ENCODE data around the gene ELMOD1.

The ELMOD1 gene

DNA sequence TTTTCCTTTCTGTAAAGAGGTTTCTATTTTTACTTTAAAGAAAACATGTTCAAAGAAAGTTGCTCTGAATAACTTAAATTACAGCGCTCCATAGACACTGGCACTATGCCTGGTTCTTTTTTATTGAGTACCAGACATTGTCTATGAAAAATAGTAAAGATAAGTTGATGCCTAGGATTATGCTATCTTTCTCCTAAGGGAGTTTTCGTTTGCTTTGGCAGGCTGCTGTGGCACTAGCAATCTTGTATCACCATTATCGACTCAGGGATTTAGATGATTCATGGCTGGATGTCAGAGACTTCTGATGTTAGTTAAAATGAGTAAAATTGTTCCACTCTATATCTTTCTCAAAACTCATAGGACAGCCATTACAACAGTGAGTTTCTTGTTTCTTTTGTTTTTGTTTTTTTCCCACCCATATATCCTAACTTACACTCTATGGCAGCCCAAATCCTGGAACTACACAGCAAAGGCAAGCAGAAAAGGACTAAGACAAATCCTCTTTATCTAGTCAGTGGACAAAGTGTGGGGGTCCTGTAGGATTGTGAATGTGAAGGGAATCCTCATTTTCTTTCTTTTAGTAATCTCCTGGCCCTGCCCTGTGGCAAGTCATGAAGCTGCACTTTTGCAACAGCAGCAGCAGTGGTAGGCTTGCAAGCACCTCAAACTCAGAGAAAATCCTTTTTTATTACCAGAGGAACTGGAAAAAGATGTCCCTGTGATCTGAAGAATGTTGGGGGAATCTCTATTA, 100.2 kb downstream of the ELMOD1 start:
- no peak for DNase-seq

DNA sequence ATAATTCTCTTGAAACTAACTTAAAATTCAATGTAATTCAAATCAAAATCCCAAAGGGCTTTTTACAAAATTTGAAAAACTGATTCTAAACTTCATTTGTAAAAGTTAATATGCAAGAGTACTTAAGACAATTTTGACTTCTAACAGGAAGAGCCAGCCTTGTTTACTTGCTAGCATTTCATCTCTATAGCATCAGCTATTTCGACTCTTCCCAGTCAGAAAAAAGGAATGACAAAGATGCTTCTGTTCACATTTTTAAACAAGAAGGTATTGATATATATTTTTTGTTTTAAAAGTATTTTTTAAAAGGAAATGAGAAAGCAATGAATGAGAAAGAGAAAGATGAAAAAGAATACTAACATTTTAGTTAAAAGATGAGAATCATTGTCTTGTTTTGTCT, 104.5 kb downstream of the ELMOD1 start:
- no peak for DNase-seq

DNA sequence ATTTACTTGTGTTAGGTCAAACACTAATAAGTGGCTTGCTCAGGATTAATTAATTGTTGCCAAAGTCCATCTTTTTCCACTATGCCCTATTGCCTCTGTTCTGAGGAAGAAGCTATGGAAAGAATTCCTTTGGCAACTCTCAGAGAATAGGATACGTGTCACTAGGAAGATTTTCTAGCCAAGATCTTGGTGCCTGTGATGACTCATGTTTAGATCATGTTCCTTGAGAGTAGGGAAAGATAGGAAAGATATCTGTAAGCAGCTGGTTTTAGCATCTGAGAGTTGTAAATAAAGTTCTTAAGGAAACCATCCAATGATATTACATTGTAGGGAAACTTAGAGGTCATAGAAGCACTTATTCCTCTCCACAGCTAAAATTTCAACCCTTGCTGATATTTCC, 105.2 kb downstream of the ELMOD1 start:
- no peak for DNase-seq

DNA sequence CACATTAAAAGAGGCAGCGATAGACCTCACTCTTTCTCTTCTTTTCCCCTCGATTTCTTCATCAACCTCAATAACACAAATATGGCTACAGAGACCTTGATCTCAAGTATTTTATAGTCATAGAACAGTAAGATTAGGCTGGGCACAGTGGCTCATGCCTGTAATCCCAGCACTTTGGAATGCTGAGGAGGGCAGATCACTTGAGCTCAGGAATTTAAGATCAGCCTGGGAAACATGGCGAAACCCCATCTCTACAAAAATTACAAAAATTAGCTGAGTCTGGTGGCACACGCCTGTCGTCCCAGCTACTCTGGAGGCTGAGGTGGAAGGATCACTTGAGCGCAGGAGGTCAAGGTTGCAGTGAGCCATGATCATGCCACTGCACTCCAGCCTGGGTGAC, 106.3 kb downstream of the ELMOD1 start:
- no peak for DNase-seq

DNA sequence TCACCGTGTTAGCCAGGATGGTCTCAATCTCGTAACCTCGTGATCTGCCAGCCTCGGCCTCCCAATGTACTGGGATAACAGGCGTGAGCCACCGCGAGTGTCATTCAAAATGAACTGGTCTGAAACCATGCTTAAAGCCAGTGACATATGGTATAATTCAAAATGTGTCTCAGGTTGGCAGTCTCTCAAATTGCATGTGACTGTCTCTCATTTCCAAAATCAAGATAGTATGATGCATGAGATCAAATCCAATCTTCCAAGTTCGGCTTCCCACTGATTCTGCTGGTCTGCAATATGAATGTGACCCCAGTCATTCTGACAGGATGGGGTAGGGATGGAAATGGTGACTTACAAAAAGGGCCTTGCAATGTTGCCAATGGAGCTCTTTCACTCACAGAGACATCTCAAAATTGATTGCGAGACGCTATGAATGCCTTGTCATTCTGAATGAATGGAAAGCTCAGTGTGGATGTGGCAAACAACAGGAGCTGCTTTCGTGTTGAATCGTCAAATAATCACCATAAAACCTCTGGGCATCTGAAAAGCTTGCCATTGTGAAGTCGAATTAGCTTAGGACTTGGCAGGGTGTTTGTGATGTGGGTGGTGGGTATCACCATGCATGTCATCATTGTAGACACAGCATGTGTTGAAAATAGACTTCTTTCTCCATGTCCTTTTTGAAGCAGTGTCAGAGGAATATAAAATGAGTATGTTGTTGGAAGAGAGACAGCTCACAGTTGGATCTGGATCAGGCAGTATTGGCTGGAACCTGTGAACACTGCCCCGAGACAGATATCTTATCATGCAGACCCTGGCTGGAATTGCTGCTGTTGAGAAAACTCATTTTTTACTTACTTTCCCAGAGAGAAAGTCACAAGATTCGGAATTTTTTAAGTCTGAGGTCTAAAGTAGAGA, 108.7 kb downstream of the ELMOD1 start:
- no peak for DNase-seq

DNA sequence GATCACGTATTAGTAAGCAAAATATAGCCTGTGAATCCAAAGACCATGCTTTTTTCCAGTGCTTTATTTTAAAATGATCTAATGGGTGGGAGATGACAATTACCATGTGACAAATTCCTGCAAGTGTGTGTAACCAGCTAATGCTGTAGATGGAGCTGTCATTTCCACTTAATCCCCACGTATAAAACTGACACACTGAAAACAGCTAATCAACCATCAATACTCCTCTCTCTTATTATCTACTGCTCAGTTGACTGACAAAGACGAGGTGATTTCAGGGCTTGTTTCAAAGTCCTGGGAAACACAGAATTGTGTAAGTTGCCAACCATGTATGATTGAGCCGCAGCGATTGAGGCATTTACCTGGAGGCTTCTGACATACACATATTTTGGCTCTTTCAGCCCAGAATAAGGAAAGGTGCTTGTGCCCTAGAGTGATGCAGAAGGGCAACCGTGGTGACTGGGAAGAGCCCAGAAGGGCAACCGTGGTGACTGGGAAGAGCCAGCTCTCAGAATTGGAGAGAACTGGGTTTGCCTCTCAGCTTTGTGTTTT, 111.2 kb downstream of the ELMOD1 start:
- no peak for DNase-seq

DNA sequence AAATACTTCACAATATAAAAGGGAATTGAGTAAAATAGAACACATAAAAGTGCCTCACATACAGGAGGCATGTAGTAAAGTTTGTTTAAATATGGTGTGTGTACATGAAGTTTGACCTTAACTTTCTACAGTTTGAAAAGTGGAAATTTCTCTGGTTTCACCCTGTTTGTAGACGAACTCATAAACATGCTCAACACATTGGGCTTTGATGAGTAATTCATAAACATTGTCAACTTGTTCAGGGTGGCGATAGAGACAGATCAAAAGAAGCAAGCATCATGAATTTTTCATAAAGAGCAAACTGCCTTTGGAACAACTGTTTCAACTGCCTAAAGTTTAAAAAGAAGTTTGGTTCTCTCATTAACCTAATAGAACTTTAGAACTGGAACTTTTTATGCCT, 111.8 kb downstream of the ELMOD1 start:
- no peak for DNase-seq

DNA sequence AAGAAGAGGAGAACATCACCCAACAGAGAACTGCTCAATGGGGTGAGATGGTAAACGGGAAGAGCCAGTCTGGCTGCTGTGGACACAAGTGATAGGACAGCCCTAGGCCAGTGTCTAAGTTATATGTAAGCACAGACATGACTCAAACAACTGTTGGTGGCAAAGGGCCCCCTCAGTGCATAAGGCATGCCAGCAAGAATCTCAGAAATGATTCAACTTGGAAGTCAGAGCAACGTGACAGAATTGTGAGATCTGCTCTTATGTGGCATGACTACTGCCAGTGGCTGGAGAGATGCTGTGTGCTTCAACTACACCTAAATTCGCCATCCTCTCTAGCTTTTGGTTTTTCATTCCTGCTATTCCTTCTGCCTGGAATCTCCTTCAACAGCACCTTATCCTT, 113.5 kb downstream of the ELMOD1 start:
- DNase-seq, result no peak

DNA sequence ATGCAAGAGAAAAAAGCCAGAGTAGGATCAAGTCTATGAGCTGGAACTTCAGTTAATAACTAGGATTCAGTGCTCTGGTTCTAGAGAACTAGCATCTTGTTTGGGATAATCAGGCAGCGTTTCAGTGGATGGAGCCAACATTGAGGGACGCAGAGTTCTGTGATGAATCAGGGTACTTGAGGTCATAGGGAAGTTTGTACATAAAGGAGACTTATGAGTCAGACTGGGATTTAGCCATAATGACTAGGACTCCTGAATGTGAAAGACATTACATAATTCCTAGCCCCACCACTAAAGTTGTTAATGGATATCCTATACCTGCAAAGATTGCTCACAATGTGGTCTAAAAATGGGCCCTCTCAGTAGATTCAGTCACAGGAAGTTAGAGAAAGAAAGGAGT, 114.1 kb downstream of the ELMOD1 start:
- no peak for DNase-seq

DNA sequence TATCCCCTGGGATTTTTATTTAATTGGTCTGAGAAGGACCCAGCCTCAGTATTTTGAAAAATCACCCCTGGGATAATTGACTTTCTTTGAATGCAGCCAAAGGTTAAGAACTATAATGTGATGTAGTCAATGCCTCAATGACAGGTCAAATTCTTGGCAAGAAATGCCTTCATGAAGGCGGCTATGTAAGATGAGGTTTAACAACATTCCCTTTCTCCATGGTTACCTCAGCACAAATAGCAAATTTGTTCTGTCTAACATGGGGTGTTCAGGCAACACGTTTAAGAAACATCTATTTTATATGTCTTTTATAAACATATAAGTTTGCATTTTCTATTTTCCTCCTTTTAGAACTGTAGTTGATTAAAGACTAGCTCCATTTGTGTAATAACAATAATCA, 115.6 kb downstream of the ELMOD1 start:
- no peak for DNase-seq

DNA sequence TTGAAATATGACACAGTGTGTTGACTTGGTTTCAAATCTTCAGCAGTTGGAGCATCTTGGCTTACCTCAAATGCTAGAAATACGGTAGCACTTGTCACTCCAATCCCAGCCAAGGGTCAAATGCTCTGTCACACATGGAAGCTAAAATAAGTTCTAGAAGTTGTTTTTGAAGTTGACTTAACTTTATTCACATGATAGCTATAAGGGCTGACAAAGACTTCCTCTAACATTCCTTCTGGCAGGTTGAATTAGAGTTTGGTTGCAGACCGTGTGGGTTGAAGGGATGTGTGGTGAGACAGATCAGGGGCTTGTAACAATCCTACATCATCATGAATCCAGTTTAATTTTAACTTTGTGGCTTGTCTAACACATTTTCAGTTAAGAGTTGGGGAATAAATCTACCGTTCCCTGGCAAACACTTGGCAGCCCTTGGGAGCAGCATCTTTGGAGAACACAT, 116.3 kb downstream of the ELMOD1 start:
- no peak for DNase-seq

DNA sequence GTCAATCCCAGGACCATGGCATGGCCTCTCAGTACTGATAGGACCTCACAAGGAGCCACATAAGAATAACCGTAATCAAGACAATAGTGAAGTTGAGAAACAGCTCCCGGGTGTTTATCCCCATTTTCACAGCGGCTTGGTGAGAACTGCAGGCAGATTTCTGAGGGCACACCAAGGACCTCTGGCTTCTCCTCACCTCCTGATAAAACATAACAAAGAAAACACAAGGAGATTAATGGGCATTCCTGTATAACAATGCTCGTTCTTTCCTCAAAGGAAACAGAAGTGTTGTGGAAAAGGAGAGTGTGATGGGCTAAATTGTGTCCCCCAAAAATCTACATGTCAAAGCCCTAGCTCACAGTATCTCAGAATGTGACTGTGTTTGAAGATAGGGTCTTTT, 116.9 kb downstream of the ELMOD1 start:
- no peak for DNase-seq

DNA sequence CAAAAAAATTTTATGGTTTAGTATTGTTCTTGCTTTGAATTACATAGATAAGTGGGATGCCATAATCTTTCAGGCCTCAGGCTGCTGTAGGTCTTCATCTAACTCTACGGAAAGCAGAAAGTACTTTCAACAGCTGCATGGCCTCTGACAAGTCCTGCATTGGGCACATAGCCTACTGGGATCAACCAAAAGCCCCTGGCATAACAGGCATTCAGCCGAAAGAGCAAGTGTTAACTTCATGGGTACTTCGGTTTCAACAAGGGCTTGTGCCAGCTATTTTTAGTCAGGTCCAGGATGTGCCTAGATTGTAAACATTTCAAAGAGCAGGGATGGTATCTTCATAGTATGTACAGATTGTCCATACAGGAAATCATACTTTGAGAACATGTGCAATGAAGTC, 117.8 kb downstream of the ELMOD1 start:
- no peak for DNase-seq

DNA sequence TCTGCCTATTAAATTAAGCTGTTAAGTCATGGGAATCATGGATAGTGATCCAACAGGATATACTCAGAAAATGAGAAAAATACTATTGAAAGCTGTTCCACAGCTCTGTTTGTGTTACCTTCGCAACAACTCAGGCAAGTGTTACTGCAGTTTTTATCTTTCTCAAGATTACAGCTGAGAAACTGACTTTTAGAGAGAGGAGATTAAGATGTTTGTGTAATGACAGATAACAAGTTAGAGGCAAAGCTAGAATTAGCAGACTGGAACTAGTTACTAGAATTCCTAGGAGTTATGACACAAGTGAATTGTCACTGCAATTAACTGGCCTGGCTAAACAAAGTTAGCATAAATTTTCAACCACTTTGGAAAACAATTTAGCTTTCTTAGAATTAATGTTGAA, 119.4 kb downstream of the ELMOD1 start:
- no peak for DNase-seq

DNA sequence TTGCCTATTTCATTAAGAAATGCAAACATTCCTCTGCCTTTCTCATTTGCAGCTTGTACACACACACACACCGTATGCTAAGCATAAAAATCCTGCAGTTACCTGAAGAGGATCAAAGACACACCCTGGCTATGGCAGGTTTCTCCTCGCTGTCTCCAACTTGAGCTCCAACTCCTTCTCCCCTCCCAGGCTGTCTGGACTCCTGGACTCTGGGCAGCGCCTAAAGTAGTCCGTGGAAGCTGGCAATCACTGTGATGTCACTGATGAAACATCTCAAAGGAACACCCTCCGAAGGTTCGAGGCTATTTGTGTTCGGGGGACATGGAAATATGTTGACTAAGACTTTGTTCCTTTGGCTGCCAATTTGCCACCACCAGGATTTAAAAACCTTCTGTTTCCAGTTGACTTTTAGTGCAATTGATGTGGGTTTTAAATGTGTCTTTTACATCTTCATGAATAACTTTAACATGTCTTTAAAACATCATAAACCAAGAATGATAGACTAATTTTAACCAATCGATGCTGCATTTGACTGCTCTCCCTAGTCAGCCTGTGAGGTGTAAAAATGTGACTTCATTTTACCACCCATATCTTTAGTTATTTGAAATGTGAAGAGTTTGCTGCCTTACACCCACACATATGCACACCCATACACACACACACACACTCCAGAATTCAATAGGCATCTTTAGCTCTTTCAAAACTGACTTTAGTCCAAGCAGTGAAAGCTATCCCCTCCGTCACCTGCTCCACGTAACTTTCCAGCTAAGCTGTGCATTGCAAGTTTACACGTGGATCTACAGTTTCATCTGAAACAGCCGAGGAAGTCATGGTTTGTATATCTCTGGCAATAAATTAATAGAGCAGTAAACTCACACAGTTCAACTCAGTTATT, 121.2 kb downstream of the ELMOD1 start, which contains the start of gene SLN:
TSS of gene SLN (minus strand) at position 196 of the 895 bp plus-strand sequence.
- DNase-seq, result no peak

DNA sequence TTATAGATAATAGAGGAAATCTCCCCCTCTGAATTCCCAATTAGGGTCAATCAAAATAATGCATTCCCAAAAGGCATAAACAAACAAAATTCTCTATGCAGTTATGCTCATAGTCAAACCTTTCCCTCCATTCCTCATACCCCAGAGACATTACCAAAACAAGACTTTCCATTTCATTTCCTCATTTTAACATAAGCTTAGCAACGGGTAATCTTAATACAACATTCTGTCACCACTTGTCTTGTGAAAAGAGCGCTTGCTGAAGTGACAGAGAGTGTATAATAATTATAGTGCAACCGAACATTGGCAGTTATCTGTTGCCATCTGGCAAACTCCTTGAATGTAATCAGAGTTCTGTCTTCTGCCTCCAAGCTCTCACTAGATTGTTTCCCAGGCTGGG, 122.1 kb downstream of the ELMOD1 start:
- no peak for DNase-seq

Measured in GF-D8 (cell line).